ENCODE results near the gene RRBP1. TPM values are rescaled to one million over a fixed set of nuclear protein-coding genes. Genes with fewer than 3 reads are reported as not detected.

RRBP1 gene
- total RNA-seq, 6 donors from 2014 or later: 143 to 256 (median 172) TPM

GRCh38 chr20:17683218-17684076 is 1.4 kb upstream of the RRBP1 start:
- DNase-seq: no peak
- H3K4me1 ChIP-seq: peaks cover 18 to 44% (median 30%) of the 10 kb centered on the region in 4 donors
- no peak for ATAC-seq (ENCODE audit: low FRiP score in 2 of 2)
- TF ChIP-seq POLR2A (IDR thresholded peaks at IDR 0.05) (no peak), CTCF (IDR thresholded peaks at IDR 0.05) (no peak), POLR2AphosphoS5 (IDR thresholded peaks at IDR 0.05) (no peak), EP300 (IDR thresholded peaks at IDR 0.05) (no peak)
- H3K27me3 ChIP-seq: no peaks in the 10 kb centered on the region
- H3K36me3 ChIP-seq: peaks cover 0 to 11% (median 2%) of the 10 kb centered on the region in 4 donors
- WGBS, 2 donors: 52 to 64% methylated on average over 10 of the region's 10 CpGs
- no peak overlapping the region for H3K27ac ChIP-seq
- H3K9me3 ChIP-seq: no peaks in the 10 kb centered on the region
- H3K4me3 ChIP-seq: peak overlapping the region in 1 of 4 donors; percentile 69

DNA sequence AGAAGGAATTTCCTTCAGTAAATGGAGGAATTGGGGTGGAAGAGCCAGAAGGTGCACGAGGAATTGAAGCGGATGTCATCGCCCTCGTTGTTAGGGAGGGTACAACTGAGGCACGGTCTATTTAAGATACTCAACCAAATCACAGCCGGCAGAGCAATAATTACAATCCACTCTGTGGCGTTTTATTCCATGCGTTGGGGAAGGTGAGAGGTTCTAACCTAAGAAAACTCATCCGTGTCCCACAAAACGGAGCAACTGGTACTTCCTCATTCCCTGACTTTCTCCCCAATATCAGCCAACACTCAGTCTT is 802 bp upstream of the RRBP1 start:
- peak overlapping the region in 3 of 4 donors; percentile 69 to 98 (median 92) for H3K4me3 ChIP-seq

GRCh38 chr20:17681726-17682102 is 328 bp downstream of the RRBP1 start:
- H3K27me3 ChIP-seq: no peaks in the 10 kb centered on the region
- DNase-seq: no peak
- peaks cover 0 to 21% (median 2%) of the 10 kb centered on the region in 4 donors for H3K36me3 ChIP-seq
- H3K4me1 ChIP-seq: peaks cover 23 to 50% (median 32%) of the 10 kb centered on the region in 4 donors
- TF ChIP-seq CTCF (IDR thresholded peaks at IDR 0.05) (peak in 2 of 6 experiments; percentile 3 to 4), EP300 (IDR thresholded peaks at IDR 0.05) (no peak)
- peak overlapping the region; percentile 95 to 99 (median 96) for H3K27ac ChIP-seq
- WGBS, 2 donors: 1 to 5% methylated on average over 22 to 25 of the region's 65 CpGs
- H3K4me3 ChIP-seq: peak overlapping the region; percentile 69 to 98 (median 90)
- H3K9me3 ChIP-seq: no peaks in the 10 kb centered on the region
- no peak for ATAC-seq (ENCODE audit: low FRiP score in 2 of 2)

More for the DNA sequence above, 802 bp upstream of the RRBP1 start:
- Histone ChIP-seq H3K9me3 (no peaks in the 10 kb centered on the region), H3K27ac (peak overlapping the region; percentile 95 to 99 (median 96)), H3K4me1 (peaks cover 20 to 50% (median 31%) of the 10 kb centered on the region in 4 donors), H3K27me3 (no peaks in the 10 kb centered on the region), H3K36me3 (peaks cover 0 to 17% (median 2%) of the 10 kb centered on the region in 4 donors)
- 32 to 36% methylated on average over 10 of the region's 10 CpGs for WGBS, 2 donors
- TF ChIP-seq CTCF (IDR thresholded peaks at IDR 0.05) (peak in 1 of 6 experiments; percentile 11), POLR2A (IDR thresholded peaks at IDR 0.05) (no peak)
- DNase-seq: no peak
- ATAC-seq (ENCODE audit: low FRiP score in 2 of 2): no peak

DNA sequence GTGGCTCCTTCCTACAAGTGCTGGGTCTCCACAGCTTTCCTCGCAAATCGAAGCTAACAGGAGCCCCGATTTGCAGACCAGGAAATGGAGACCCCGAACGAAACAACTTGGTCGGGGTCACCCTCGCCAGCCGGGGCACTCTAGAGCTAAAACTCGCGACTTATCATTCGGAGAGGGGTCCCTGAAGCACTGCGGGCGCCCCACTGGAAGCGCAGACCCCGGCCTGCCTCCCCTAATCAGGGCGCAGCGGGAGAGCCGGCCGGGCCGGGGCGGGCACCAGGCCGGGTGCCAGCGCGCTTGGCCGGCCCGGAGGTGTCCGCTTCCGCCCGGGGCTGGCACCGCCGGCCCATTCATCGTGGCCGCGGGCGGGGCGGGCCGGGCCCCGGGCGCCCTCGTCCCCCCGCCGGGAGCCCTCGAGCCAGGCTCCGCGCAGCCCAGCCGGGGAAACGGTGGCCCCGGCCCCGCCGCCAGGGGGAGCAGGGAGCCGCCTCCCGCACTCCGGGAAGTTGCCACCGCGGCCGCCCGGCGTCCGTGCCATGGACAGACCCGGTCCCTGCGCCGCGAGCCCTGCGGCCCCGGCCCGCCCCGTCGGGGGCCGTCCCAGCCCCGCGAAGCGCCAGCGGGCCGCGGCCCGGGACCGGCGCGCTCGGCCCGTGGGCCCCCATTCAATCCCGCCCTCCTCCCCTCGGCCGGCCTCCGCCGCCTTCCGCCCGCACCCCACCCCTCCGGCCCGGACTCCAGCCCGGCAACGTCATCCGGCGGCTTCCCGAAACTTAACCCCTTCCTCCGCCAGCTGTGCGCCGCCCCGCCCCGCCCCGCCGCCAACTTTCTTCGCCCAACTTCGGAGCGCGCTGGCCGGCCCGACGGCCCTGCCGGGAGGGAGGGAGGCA is 961 bp downstream of the RRBP1 start:
- Histone ChIP-seq H3K27me3 (no peaks in the 10 kb centered on the region), H3K4me3 (peak overlapping the region; percentile 69 to 98 (median 84)), H3K27ac (peak overlapping the region; percentile 95 to 99 (median 96)), H3K4me1 (peaks cover 26 to 51% (median 35%) of the 10 kb centered on the region in 4 donors), H3K36me3 (peaks cover 0 to 27% (median 2%) of the 10 kb centered on the region in 4 donors), H3K9me3 (no peaks in the 10 kb centered on the region)
- DNase-seq: peak; percentile 87 to 98
- peak; percentile 52 to 66 for ATAC-seq (ENCODE audit: low FRiP score in 2 of 2)
- WGBS, 2 donors: 0% methylated on average over 12 of the region's 110 CpGs
- TF ChIP-seq POLR2A (IDR thresholded peaks at IDR 0.05): no peak
- TF ChIP-seq CTCF (IDR thresholded peaks at IDR 0.05): peak; percentile 87 to 99 (median 98)
- peak; percentile 7 to 45 for TF ChIP-seq POLR2AphosphoS5 (IDR thresholded peaks at IDR 0.05)
- no peak for TF ChIP-seq EP300 (IDR thresholded peaks at IDR 0.05)
